Measurements from ENCODE around the gene TLE3. TPM values are rescaled to one million over a fixed set of nuclear protein-coding genes. Genes with fewer than 3 reads are reported as not detected.

Gene TLE3
- total and polyA plus RNA-seq, 2 of the 4 experiments (the other 2 are of a cell fraction), result 6.5 to 16.3 TPM

DNA sequence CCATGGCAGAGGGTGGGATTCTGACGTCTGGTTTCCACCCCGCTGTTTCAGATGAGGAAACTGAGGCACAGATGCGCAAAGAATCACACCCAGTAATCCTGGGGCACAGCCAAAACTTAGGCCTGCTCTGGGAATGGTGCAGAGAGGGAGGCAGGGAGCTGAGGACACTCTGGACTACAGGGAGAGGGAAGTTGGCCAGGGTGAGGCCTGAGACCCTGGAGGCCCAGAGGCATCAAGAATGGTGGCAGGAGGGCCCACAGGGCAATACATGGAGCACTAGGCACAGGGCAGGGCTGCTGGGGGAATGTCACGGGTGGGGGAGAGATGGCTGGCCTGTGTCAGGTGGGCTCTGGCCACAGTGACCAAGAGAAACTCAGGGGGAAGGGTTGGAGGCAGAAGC lies 63.6 kb downstream of the TLE3 start:
- peaks cover 68% of the 10 kb centered on the region for H3K27me3 ChIP-seq (ENCODE audit: control insufficient read depth, insufficient read depth, low read length)
- 0 out of 2 replicates have a peak overlapping the region, but pooled peaks have one; percentile 4 for H2BK20ac ChIP-seq (ENCODE audit: low read depth, low read length)
- no TSS peak for BruUV-seq (replicated peaks)
- no peaks in the 10 kb centered on the region for H3K79me1 ChIP-seq (ENCODE audit: low read depth in 1 of 2, low read length in 2 of 2)
- peaks cover 8% of the 10 kb centered on the region for H3K9me1 ChIP-seq (ENCODE audit: insufficient read depth, low read length)
- intact Hi-C loops (cut with micrococcal nuclease) (no loop called here), dilution Hi-C loops (cut with HindIII; ENCODE audit: low sequenced_read_pairs, unreplicated experiment) (no loop called here), in situ Hi-C loops (cut with MboI; ENCODE audit: low sequenced_read_pairs) (no loop called here)
- H3K9ac ChIP-seq (ENCODE audit: low read depth, low read length), result no peak overlapping the region
- no peaks in the 10 kb centered on the region for H3K9me3 ChIP-seq (ENCODE audit: control insufficient read depth, insufficient read depth, low read length)
- ChIA-PET CTCF (no interaction called here), POLR2A (ENCODE audit: unreplicated experiment) (no interaction called here)
- no peaks in the 10 kb centered on the region for H4K20me1 ChIP-seq (ENCODE audit: insufficient read depth, low read length)
- no peak overlapping the region for H3K23ac ChIP-seq (ENCODE audit: low read depth, low read length)
- H3K36me3 ChIP-seq (ENCODE audit: control insufficient read depth, insufficient read depth, low read length), result no peaks in the 10 kb centered on the region
- no peak overlapping the region for H2BK120ac ChIP-seq (ENCODE audit: low read depth, low read length)
- no peak overlapping the region for H3K56ac ChIP-seq (ENCODE audit: extremely low read depth, insufficient read depth, low read length)
- H2AFZ ChIP-seq (replicated peaks; ENCODE audit: low read length, poor library complexity), result peak overlapping the region; percentile 52
- H3K4me3 ChIP-seq (ENCODE audit: insufficient read depth, low read depth, low read length), result no peak overlapping the region
- H4K91ac ChIP-seq (ENCODE audit: insufficient read depth, low read depth, low read length), result peak overlapping the region; percentile 23; the same call in 1 of the 2 replicates
- no peak for DNase-seq
- no peak overlapping the region for H3K4ac ChIP-seq (ENCODE audit: low read depth, low read length)
- no peak overlapping the region for H4K5ac ChIP-seq (ENCODE audit: low read depth, low read length)
- no peak overlapping the region for H2BK15ac ChIP-seq (ENCODE audit: low read depth, low read length)
- no peak overlapping the region for H3K4me2 ChIP-seq (ENCODE audit: low read depth, low read length)
- TF ChIP-seq RAD21 (IDR thresholded peaks at IDR 0.05; ENCODE audit: low read length) (no peak), RCOR1 (IDR thresholded peaks at IDR 0.05; ENCODE audit: insufficient replicate concordance, low read length) (no peak), NFE2L2 (IDR thresholded peaks at IDR 0.05; ENCODE audit: low read depth, low read length) (no peak), CEBPB (IDR thresholded peaks at IDR 0.05; ENCODE audit: low read depth, low read length) (no peak), CHD1 (IDR thresholded peaks at IDR 0.05; ENCODE audit: low read depth, low read length) (no peak), CTCF (conservative IDR thresholded peaks at IDR 0.05; ENCODE audit: low read depth, low read length) (no peak), FOS (IDR thresholded peaks at IDR 0.05; ENCODE audit: low read depth, low read length) (no peak), POLR2A (IDR thresholded peaks at IDR 0.05; ENCODE audit: low read depth, low read length) (no peak), RFX5 (IDR thresholded peaks at IDR 0.05; ENCODE audit: low read depth, low read length) (no peak), MXI1 (IDR thresholded peaks at IDR 0.05; ENCODE audit: borderline replicate concordance, low read depth, low read length) (no peak), ELK1 (IDR thresholded peaks at IDR 0.05; ENCODE audit: borderline replicate concordance, low read depth, low read length) (no peak), BHLHE40 (IDR thresholded peaks at IDR 0.05; ENCODE audit: low read depth, low read length) (no peak), SMC3 (IDR thresholded peaks at IDR 0.05; ENCODE audit: low read depth, low read length) (no peak), MAZ (IDR thresholded peaks at IDR 0.05; ENCODE audit: borderline replicate concordance, low read depth, low read length) (no peak), MAFK (IDR thresholded peaks at IDR 0.05; ENCODE audit: low read depth, low read length) (no peak)
- TF ChIP-seq, protein P1, sequence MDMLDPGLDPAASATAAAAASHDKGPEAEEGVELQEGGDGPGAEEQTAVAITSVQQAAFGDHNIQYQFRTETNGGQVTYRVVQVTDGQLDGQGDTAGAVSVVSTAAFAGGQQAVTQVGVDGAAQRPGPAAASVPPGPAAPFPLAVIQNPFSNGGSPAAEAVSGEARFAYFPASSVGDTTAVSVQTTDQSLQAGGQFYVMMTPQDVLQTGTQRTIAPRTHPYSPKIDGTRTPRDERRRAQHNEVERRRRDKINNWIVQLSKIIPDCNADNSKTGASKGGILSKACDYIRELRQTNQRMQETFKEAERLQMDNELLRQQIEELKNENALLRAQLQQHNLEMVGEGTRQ (IDR thresholded peaks at IDR 0.05; ENCODE audit: low read depth, low read length), result no peak
- no peak overlapping the region for H2BK5ac ChIP-seq (ENCODE audit: low read depth, low read length, poor library complexity, severe bottlenecking)
- H3K18ac ChIP-seq (ENCODE audit: low read depth, low read length), result no peak overlapping the region
- H4K8ac ChIP-seq (ENCODE audit: low read depth in 2 of 2, low read length in 2 of 2), result no peak overlapping the region
- WGBS, 2 experiments (ENCODE audit: extremely low coverage in 2 of 2, insufficient read length in 1 of 2), result 91% methylated on average over 4 of the region's 4 CpGs; no CpG with 5 or more reads in 1 of the 2 experiments
- no peak for ATAC-seq (ENCODE audit: low read depth)
- H3K4me1 ChIP-seq (ENCODE audit: control insufficient read depth, insufficient read depth, low read length), result peaks cover 6% of the 10 kb centered on the region; the same call in 1 of the 2 replicates
- H3K14ac ChIP-seq (replicated peaks; ENCODE audit: low read depth, low read length), result no peak overlapping the region
- peak overlapping the region; percentile 23 for H2AK5ac ChIP-seq (ENCODE audit: low read depth, low read length)
- no peak overlapping the region for H3K27ac ChIP-seq (ENCODE audit: insufficient read depth, low read length)
- H2AK9ac ChIP-seq (replicated peaks; ENCODE audit: low read depth, low read length, poor library complexity), result no peak overlapping the region
